ENCODE data around the gene ABCF2. TPM values are rescaled to one million over a fixed set of nuclear protein-coding genes. Genes with fewer than 3 reads are reported as not detected.

Gene ABCF2
- total and polyA plus RNA-seq, 11 donors = 15.9 to 58.4 (median 33.0) TPM

DNA sequence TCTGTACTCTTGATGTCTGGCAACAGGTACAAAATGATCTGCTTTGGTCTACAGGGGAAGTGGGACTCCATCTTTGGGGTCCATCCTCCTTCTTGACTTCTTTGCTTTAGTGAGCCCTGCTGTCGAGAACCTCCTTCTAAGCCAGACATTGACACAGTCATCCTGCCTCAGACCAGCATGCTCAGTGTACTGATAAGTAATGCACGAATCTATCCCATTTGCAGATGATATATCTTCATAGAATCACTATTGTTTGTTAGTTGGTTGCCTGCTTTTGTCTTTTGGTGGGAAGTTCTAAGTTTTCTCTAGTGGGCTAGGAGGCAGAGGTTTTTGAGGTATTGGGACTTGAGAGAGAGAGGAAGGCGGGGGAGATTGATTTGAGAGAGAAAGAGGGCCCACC lies 25.7 kb downstream of the ABCF2 start:
- Histone ChIP-seq H3K4me3 (no peak overlapping the region), H3K9me3 (no peaks in the 10 kb centered on the region), H3K4me1 (no peaks in the 10 kb centered on the region), H3K27ac (no peak overlapping the region), H3K36me3 (no peaks in the 10 kb centered on the region), H3K27me3 (peaks cover 0 to 25% (median 5%) of the 10 kb centered on the region in 9 donors)
- intact Hi-C loops (cut with DNase I) = no loop called here
- TF ChIP-seq, protein P1, sequence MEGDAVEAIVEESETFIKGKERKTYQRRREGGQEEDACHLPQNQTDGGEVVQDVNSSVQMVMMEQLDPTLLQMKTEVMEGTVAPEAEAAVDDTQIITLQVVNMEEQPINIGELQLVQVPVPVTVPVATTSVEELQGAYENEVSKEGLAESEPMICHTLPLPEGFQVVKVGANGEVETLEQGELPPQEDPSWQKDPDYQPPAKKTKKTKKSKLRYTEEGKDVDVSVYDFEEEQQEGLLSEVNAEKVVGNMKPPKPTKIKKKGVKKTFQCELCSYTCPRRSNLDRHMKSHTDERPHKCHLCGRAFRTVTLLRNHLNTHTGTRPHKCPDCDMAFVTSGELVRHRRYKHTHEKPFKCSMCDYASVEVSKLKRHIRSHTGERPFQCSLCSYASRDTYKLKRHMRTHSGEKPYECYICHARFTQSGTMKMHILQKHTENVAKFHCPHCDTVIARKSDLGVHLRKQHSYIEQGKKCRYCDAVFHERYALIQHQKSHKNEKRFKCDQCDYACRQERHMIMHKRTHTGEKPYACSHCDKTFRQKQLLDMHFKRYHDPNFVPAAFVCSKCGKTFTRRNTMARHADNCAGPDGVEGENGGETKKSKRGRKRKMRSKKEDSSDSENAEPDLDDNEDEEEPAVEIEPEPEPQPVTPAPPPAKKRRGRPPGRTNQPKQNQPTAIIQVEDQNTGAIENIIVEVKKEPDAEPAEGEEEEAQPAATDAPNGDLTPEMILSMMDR (IDR thresholded peaks at IDR 0.05) = no peak
- no peak for TF ChIP-seq POLR2A (IDR thresholded peaks at IDR 0.05)
- ATAC-seq (no peak), DNase-seq (no peak)
- 80 to 84% (median 82%) methylated on average over 3 of the region's 3 CpGs for WGBS, 4 donors

- ATAC-seq (no peak), DNase-seq (no peak)
- Histone ChIP-seq H3K9me3 (no peaks in the 10 kb centered on the region), H3K4me3 (no peak overlapping the region), H3K4me1 (no peaks in the 10 kb centered on the region), H3K36me3 (no peaks in the 10 kb centered on the region), H3K27ac (no peak overlapping the region), H3K27me3 (peaks cover 0 to 28% (median 4%) of the 10 kb centered on the region in 9 donors)
- intact Hi-C loops (cut with DNase I) = no loop called here
- TF ChIP-seq, protein P1 (IDR thresholded peaks at IDR 0.05) = no peak
- TF ChIP-seq POLR2A (IDR thresholded peaks at IDR 0.05) = no peak
- 52 to 66% (median 57%) methylated on average over 26 to 30 of the region's 30 CpGs for WGBS, 4 donors
These were observed 27.8 kb downstream of the ABCF2 start for GRCh38 chr7:151198945-151199848.

GRCh38 chr7:151197932-151198331 lies 29.1 kb downstream of the ABCF2 start:
- H3K27ac ChIP-seq = no peak overlapping the region
- H3K4me3 ChIP-seq = no peak overlapping the region
- no peaks in the 10 kb centered on the region for H3K36me3 ChIP-seq
- no peak for TF ChIP-seq POLR2A (IDR thresholded peaks at IDR 0.05)
- TF ChIP-seq, protein P1 (IDR thresholded peaks at IDR 0.05) = no peak
- DNase-seq = no peak
- no peak for ATAC-seq
- no peaks in the 10 kb centered on the region for H3K9me3 ChIP-seq
- no peaks in the 10 kb centered on the region for H3K4me1 ChIP-seq
- H3K27me3 ChIP-seq = peaks cover 0 to 16% (median 0%) of the 10 kb centered on the region in 9 donors
- intact Hi-C loops (cut with DNase I) = no loop called here

DNA sequence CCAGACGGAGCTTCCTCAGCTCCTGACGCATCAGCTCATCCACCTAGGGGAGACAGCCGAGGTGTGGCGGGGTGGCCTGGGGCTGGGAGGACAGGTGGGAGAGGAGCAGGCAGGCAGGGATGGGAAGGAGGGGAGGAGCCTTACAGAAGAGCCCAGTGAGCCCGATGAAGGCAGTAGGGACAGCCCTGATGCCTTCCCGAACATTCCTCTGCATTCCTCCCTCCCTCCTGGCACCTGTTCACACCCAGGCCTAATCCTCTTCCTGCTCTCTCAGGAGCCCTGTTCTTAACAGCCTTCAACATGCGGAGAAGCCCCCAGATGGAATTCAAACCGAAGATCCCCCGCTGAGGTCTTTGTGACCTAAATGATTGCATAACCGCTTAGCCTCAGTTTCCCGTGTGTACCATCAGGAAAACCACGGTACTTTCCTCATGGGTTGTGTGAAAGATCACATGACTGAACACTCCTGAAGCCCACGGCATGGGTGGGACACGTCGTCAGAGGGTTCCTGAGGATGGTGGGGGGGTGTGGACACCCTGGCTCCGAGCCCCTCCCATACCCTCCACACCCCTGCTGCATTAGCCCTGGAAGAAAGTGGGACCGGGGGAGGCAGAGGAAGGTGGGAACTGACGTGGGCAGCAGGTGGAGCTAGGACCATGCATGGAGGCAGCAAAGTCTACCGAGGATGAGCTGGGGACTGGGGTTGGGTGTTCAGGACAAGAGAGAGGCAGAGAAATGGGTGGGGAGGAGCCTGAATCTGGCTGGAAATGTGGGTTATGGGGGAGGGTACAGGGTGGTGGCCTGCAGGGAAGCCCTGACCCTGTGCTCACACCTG lies 31.2 kb downstream of the ABCF2 start:
- no peak for ATAC-seq
- no peak for TF ChIP-seq POLR2A (IDR thresholded peaks at IDR 0.05)
- TF ChIP-seq, protein P1 (IDR thresholded peaks at IDR 0.05) = no peak
- intact Hi-C loops (cut with DNase I) = no loop called here

More for the DNA sequence above, 31.2 kb downstream of the ABCF2 start:
- H3K36me3 ChIP-seq = no peaks in the 10 kb centered on the region
- 53 to 63% (median 61%) methylated on average over 19 of the region's 19 CpGs for WGBS, 4 donors
- H3K27me3 ChIP-seq = peaks cover 0 to 10% (median 0%) of the 10 kb centered on the region in 9 donors
- H3K9me3 ChIP-seq = no peaks in the 10 kb centered on the region
- peak in 1 of 5 donors; percentile 3 for DNase-seq
- H3K27ac ChIP-seq = no peak overlapping the region
- no peak overlapping the region for H3K4me3 ChIP-seq
- H3K4me1 ChIP-seq = no peaks in the 10 kb centered on the region

Measured in heart left ventricle (tissue), 16 donors.